ENCODE results near the gene NPHS1. TPM values are rescaled to one million over a fixed set of nuclear protein-coding genes. Genes with fewer than 3 reads are reported as not detected.

NPHS1 gene
- total and polyA plus RNA-seq, 4 donors: under 0.01 TPM; not detected in 3

DNA sequence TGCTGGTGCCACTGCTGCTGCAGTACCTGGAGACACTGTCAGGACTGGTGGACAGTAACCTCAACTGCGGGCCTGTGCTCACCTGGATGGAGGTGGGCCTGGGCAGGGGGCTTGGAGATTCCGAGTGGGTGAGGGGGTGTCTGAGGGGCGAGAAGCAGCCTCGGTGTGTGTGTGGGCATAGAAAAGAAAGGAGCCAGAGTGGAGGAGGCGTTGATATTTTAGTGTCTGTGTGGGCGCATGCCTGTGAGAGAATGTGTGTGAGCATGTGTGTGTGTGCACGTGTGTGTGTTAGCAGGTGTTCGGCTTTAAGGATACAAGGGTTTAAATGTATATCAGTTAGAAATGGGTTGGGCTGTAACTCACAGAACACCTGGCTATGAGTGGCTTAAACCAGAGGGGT lies 73.3 kb downstream of the NPHS1 start:
- TF ChIP-seq FOXA1 (IDR thresholded peaks at IDR 0.05): no peak
- no peak for TF ChIP-seq YY1 (IDR thresholded peaks at IDR 0.05)
- TF ChIP-seq HNF4A (conservative IDR thresholded peaks at IDR 0.05): no peak
- TF ChIP-seq MAX (IDR thresholded peaks at IDR 0.05): no peak
- TF ChIP-seq TAF1 (conservative IDR thresholded peaks at IDR 0.05): no peak
- TF ChIP-seq EGR1 (IDR thresholded peaks at IDR 0.05; ENCODE audit: low read depth in 2 of 2): no peak
- TF ChIP-seq NR2F2 (IDR thresholded peaks at IDR 0.05): no peak
- no peak for TF ChIP-seq FOXA2 (IDR thresholded peaks at IDR 0.05)
- TF ChIP-seq, protein P1, sequence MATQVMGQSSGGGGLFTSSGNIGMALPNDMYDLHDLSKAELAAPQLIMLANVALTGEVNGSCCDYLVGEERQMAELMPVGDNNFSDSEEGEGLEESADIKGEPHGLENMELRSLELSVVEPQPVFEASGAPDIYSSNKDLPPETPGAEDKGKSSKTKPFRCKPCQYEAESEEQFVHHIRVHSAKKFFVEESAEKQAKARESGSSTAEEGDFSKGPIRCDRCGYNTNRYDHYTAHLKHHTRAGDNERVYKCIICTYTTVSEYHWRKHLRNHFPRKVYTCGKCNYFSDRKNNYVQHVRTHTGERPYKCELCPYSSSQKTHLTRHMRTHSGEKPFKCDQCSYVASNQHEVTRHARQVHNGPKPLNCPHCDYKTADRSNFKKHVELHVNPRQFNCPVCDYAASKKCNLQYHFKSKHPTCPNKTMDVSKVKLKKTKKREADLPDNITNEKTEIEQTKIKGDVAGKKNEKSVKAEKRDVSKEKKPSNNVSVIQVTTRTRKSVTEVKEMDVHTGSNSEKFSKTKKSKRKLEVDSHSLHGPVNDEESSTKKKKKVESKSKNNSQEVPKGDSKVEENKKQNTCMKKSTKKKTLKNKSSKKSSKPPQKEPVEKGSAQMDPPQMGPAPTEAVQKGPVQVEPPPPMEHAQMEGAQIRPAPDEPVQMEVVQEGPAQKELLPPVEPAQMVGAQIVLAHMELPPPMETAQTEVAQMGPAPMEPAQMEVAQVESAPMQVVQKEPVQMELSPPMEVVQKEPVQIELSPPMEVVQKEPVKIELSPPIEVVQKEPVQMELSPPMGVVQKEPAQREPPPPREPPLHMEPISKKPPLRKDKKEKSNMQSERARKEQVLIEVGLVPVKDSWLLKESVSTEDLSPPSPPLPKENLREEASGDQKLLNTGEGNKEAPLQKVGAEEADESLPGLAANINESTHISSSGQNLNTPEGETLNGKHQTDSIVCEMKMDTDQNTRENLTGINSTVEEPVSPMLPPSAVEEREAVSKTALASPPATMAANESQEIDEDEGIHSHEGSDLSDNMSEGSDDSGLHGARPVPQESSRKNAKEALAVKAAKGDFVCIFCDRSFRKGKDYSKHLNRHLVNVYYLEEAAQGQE (IDR thresholded peaks at IDR 0.05): no peak
- TF ChIP-seq RAD21 (IDR thresholded peaks at IDR 0.05): no peak
- no peak for TF ChIP-seq ATF3 (IDR thresholded peaks at IDR 0.05)
- TF ChIP-seq, protein P2, sequence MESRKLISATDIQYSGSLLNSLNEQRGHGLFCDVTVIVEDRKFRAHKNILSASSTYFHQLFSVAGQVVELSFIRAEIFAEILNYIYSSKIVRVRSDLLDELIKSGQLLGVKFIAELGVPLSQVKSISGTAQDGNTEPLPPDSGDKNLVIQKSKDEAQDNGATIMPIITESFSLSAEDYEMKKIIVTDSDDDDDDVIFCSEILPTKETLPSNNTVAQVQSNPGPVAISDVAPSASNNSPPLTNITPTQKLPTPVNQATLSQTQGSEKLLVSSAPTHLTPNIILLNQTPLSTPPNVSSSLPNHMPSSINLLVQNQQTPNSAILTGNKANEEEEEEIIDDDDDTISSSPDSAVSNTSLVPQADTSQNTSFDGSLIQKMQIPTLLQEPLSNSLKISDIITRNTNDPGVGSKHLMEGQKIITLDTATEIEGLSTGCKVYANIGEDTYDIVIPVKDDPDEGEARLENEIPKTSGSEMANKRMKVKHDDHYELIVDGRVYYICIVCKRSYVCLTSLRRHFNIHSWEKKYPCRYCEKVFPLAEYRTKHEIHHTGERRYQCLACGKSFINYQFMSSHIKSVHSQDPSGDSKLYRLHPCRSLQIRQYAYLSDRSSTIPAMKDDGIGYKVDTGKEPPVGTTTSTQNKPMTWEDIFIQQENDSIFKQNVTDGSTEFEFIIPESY (IDR thresholded peaks at IDR 0.05): no peak
- no peak for TF ChIP-seq JUND (IDR thresholded peaks at IDR 0.05)
- TF ChIP-seq HNF4G (IDR thresholded peaks at IDR 0.05): no peak
- TF ChIP-seq RXRA (IDR thresholded peaks at IDR 0.05): no peak
- TF ChIP-seq GABPA (IDR thresholded peaks at IDR 0.05 in 1 of 2, conservative IDR thresholded peaks at IDR 0.05 in 1 of 2): no peak
- TF ChIP-seq SP1 (IDR thresholded peaks at IDR 0.05): no peak
- TF ChIP-seq CTCF (IDR thresholded peaks at IDR 0.05; ENCODE audit: low read depth, low read length, missing input control): no peak
- DNase-seq (ENCODE audit: low spot score): no peak
- Histone ChIP-seq H3K27me3 (ENCODE audit: control insufficient read depth in 4 of 4, insufficient read depth in 4 of 4, low read length in 3 of 4) (no peaks in the 10 kb centered on the region), H3K4me3 (ENCODE audit: low read depth in 1 of 3, low read length in 3 of 3) (no peak overlapping the region), H3K9me3 (ENCODE audit: control insufficient read depth in 4 of 4, low read length in 3 of 4) (no peaks in the 10 kb centered on the region), H3K4me1 (ENCODE audit: control insufficient read depth in 4 of 4, insufficient read depth in 4 of 4, low read length in 3 of 4) (peaks cover 0 to 5% (median 4%) of the 10 kb centered on the region in 4 donors), H3K27ac (ENCODE audit: low read depth in 1 of 2, low read length in 2 of 2) (no peak overlapping the region), H3K9ac (ENCODE audit: low read depth in 1 of 2, low read length in 2 of 2) (no peak overlapping the region), H3K36me3 (ENCODE audit: control insufficient read depth in 4 of 4, insufficient read depth in 3 of 4, low read depth in 1 of 4, low read length in 3 of 4) (peaks cover 0 to 1% (median 0%) of the 10 kb centered on the region in 4 donors)
- 92% methylated on average over 8 of the region's 8 CpGs for WGBS

Measured in liver (tissue), 9 donors.